Ectodermal cell (in vitro differentiated cells): ENCODE data around the gene ANKRD44.

Source experiments
- H3K27ac ChIP-seq: 2 replicates; pipeline ENCODE4 v1.7.0; 2013; ENCODE audit warnings: mild to moderate bottlenecking, low read depth, low read length; ENCODE audit not compliant: insufficient read depth, poor library complexity, severe bottlenecking
- H3K27me3 ChIP-seq: 2 replicates; pipeline ENCODE4 v1.7.0; 2013; ENCODE audit warnings: mild to moderate bottlenecking, low read length; ENCODE audit not compliant: insufficient read depth, control insufficient read depth, poor library complexity, severe bottlenecking
- H3K36me3 ChIP-seq: one replicate; pipeline ENCODE4 v1.7.0; 2013; ENCODE audit warnings: low read length; ENCODE audit not compliant: control insufficient read depth, insufficient read depth
- H3K4me1 ChIP-seq: one replicate; pipeline ENCODE4 v1.7.0; 2013; ENCODE audit warnings: low read length; ENCODE audit not compliant: control insufficient read depth, insufficient read depth
- H3K4me3 ChIP-seq: 2 replicates; pipeline ENCODE4 v1.7.0; 2013; ENCODE audit warnings: low read depth, low read length, control low read depth; ENCODE audit not compliant: insufficient read depth
- H3K9me3 ChIP-seq: 2 replicates; pipeline ENCODE4 v1.7.0; 2013; ENCODE audit warnings: mild to moderate bottlenecking, low read length, moderate library complexity; ENCODE audit not compliant: control insufficient read depth
- WGBS, 2 experiments: methylation state at CpG; one replicate each; pipeline ENCODE4 v1.1.7; 2013; ENCODE audit warnings: missing lambda C conversion rate in 2 of 2; 5-methylcytosine and 5-hydroxymethylcytosine counted together

Gene ANKRD44

DNA sequence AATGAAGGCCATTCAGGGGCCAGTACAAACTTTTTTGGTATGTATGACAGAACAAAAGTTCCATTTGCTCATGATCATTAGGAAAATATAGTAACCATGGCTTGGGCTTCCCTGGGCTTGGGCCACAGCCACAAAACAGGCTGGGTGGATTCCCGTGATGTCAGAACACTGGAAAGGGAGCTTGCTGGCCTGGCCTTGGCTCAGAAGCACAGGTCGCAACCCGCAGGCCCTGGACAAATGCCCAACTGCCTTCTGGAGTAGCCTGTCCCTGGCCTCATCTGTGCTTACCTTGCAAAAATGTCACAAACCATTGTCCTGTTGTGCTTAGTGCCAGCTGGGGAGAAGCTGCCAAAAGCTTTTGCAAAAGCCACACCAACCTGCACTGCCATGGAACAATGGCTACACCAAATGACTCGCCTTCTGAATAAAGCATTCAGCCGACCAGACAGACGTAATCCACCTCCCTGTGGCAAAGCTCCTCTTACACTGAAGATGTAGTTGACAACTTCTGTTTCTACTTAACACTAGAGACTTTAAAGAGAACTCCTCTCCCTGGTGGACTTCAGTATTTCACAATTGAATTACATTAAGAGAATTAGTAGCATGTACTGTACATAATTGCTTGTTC, 125.5 kb downstream of the ANKRD44 start:
- Histone ChIP-seq H3K27ac (no peak overlapping the region), H3K27me3 (no peaks in the 10 kb centered on the region), H3K9me3 (no peaks in the 10 kb centered on the region), H3K4me3 (no peak overlapping the region), H3K4me1 (peaks cover 8% of the 10 kb centered on the region), H3K36me3 (no peaks in the 10 kb centered on the region)
- 80 to 83% methylated on average over 6 of the region's 6 CpGs for WGBS, 2 experiments

DNA sequence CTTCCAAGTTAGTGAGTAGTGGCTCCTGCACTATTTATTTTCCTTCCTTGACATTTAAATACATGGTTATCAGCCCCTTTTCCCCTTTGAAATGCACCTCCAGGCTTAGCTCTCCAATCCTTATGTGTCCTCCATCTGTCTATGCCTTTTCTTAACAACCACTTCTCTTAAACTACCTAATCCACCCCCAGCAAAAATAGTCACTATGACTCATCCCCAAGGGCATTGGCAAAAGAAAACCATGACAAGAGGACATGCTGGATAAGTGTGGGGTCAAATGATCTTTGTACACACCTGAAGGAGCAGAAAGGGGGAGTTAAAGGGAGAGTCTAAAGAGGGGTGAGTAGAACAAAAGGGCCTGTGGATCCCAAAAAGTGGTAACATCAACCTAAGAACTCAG, 127.2 kb downstream of the ANKRD44 start:
- H3K4me1 ChIP-seq: peaks cover 5% of the 10 kb centered on the region
- H3K9me3 ChIP-seq: no peaks in the 10 kb centered on the region
- no peak overlapping the region for H3K4me3 ChIP-seq
- H3K27me3 ChIP-seq: no peaks in the 10 kb centered on the region
- no peak overlapping the region for H3K27ac ChIP-seq
- no peaks in the 10 kb centered on the region for H3K36me3 ChIP-seq

DNA sequence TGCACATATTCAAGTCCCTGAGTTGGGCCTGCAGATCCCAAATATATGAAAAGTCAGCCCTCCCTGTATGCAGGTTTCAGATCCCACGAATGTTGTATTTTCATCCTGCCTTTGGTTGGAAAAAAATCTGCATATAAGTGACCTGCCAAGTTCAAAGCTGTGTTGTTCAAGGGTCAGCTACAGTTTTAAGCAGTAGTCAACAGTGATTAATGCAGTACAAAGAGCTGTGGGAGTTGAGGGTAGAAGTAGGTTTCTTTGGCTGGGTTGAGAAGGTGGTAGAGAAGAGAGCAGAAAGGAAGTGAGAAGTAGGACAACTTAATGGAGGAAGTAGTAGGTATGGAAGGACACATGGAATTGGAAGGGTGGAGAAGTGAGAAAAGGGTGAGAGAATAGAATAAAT, 127.9 kb downstream of the ANKRD44 start:
- H3K27me3 ChIP-seq: no peaks in the 10 kb centered on the region
- WGBS, 2 experiments: 77 to 89% methylated on average over 1 of the region's 1 CpG
- no peak overlapping the region for H3K27ac ChIP-seq
- no peaks in the 10 kb centered on the region for H3K36me3 ChIP-seq
- no peak overlapping the region for H3K4me3 ChIP-seq
- peaks cover 5% of the 10 kb centered on the region for H3K4me1 ChIP-seq
- no peaks in the 10 kb centered on the region for H3K9me3 ChIP-seq

DNA sequence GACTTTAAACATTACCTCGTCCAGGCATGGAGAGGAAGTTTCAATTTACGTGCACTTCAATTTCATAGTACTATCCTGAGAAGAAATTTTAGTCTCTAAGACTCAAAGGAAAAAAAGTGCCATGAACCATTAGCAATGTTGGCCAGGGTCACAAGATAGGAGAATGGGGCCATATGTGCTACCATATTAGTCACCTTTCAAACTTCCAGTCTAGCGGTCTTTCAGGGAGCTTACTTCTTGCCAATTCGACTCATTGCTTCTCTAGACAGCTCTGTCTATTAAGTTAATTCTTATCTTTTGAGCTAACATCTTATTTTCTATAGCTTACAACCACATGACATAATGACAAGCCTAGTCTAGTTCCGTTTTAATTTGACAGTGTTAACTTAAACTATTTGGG, 129.1 kb downstream of the ANKRD44 start:
- no peaks in the 10 kb centered on the region for H3K36me3 ChIP-seq
- H3K4me3 ChIP-seq: no peak overlapping the region
- 73 to 75% methylated on average over 4 to 5 of the region's 5 CpGs for WGBS, 2 experiments
- H3K4me1 ChIP-seq: peaks cover 5% of the 10 kb centered on the region
- no peaks in the 10 kb centered on the region for H3K27me3 ChIP-seq
- no peaks in the 10 kb centered on the region for H3K9me3 ChIP-seq
- no peak overlapping the region for H3K27ac ChIP-seq

DNA sequence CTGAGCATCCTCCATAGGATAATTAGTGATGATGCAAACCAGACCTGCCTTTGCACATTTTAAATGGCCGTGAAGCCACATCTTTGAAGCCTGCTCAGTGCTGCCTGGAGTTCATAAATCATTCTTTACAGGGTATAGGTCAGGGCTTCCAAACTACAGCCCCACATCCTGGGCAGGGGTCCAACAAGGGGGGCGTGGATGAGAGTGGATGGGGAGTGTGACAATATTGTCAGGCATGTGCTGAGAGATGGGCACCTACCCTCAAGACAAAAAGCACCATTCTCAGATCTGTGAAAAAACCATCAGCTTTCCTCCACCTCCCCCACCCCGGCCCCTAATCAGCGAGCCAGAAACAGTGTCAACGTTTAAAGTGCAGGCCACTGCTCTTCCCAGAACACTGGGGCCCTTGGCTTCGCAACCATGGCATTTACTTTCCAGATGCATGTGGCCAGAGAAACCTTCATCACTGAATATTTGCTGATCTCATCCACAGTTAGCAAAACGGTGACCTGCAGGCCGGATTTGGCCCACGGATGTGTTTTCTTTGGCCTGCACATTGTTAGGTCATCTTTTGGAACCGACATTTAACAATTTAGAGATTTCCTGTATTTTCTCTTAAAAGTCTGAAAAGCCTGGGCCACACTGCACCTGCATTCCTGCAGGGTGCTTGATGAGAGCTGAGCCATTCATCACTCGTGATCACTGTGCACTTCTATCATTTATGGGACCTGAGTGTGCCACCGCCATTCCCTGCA, 130.7 kb downstream of the ANKRD44 start:
- Histone ChIP-seq H3K9me3 (no peaks in the 10 kb centered on the region), H3K27ac (no peak overlapping the region), H3K4me3 (no peak overlapping the region), H3K4me1 (peaks cover 2% of the 10 kb centered on the region), H3K27me3 (no peaks in the 10 kb centered on the region), H3K36me3 (no peaks in the 10 kb centered on the region)
- 89 to 91% methylated on average over 11 to 12 of the region's 12 CpGs for WGBS, 2 experiments

DNA sequence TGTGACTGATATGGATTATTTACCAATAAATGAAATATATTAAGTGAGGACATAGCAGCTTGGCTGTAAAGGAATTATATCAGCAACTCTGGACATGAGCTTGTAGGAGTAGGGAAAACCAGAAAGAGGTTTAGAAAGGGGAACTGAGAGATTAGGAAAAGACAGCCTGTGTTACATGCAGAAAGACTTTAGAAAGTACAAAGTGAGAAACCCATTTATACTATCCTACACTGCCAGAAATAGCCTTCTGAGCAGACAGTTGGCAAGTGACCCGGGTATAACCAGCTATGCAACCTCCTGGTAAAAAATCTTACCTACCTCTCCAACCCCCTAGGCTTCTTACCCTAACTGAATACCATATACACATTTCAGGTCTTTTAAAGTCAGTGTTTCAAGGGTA, 134.1 kb downstream of the ANKRD44 start:
- H3K4me1 ChIP-seq: no peaks in the 10 kb centered on the region
- no peak overlapping the region for H3K27ac ChIP-seq
- no peak overlapping the region for H3K4me3 ChIP-seq
- no peaks in the 10 kb centered on the region for H3K27me3 ChIP-seq
- no peaks in the 10 kb centered on the region for H3K36me3 ChIP-seq
- H3K9me3 ChIP-seq: no peaks in the 10 kb centered on the region
- WGBS, 2 experiments: 0% methylated on average over 1 of the region's 1 CpG

DNA sequence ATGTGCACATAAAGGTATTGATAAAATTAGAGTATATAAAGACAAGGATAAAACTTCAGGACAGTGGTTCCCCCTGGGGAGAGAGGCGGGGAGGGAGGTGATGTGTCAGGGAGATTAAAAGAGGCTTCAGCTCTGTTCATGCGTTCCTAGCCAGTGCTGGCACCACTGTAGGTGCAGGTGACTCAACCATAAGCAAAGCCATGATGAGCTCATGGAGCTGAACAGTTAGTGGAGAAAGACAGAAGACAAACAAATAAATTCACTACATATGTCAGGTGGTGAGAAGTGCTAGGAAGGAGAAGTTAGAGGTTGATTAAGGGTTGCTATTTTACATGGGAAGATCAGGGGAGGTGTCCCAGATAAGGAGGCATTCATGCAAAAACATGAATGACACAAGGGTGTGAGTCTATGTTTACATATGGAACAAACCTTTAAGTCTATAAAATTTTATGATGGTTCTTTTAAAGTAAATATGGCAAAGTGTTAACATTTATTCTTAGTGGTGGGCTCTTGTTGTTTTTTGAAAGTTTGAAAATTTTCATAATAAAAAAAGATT, 136.0 kb downstream of the ANKRD44 start:
- WGBS, 2 experiments: 88 to 92% methylated on average over 2 of the region's 2 CpGs
- H3K4me1 ChIP-seq: no peaks in the 10 kb centered on the region
- no peak overlapping the region for H3K4me3 ChIP-seq
- no peak overlapping the region for H3K27ac ChIP-seq
- H3K27me3 ChIP-seq: no peaks in the 10 kb centered on the region
- no peaks in the 10 kb centered on the region for H3K36me3 ChIP-seq
- H3K9me3 ChIP-seq: no peaks in the 10 kb centered on the region

DNA sequence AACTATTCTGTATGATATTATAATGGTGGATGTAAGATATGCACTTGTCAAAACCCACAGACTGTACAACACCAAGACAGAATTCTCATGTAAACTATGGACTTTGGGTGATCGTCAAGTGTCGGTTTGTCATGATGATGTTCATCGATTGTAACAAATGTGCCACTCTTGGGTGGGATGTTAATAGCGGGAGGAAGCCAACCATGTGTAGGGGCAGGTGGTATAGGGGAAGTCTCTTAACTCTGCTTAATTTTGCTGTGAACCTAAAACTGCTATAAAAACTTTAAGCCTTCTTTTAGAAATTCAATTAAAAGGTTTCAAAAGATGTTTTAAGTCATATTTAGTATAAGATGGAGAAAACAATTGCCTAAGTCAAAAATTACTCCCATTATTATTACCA, 139.0 kb downstream of the ANKRD44 start:
- Histone ChIP-seq H3K27me3 (no peaks in the 10 kb centered on the region), H3K4me3 (no peak overlapping the region), H3K9me3 (no peaks in the 10 kb centered on the region), H3K36me3 (no peaks in the 10 kb centered on the region), H3K27ac (no peak overlapping the region), H3K4me1 (no peaks in the 10 kb centered on the region)
- WGBS, 2 experiments: 93 to 97% methylated on average over 4 of the region's 4 CpGs

DNA sequence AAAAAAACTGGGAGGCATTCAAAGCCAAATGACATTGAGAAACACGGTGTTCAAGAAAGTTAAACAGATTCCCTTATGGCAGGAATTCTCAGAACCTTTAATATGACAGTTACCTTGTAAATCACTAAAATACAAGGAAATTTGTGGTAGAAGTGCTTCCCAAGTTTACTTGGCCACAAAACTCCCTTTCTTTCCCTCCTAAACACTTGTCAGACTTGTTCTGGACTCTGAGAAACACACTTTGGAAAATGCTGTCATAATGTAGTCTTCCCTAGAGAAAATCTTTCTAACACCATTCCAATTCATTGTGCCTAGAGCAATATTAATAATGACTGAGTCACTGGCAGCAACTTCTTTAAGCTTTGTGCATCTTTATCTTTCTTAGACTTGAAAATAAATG, 140.4 kb downstream of the ANKRD44 start:
- Histone ChIP-seq H3K27me3 (no peaks in the 10 kb centered on the region), H3K9me3 (no peaks in the 10 kb centered on the region), H3K27ac (no peak overlapping the region), H3K4me3 (no peak overlapping the region), H3K4me1 (no peaks in the 10 kb centered on the region), H3K36me3 (no peaks in the 10 kb centered on the region)
- WGBS, 2 experiments: 69% methylated on average over 1 of the region's 1 CpG; no CpG with 5 or more reads in 1 of the 2 experiments

DNA sequence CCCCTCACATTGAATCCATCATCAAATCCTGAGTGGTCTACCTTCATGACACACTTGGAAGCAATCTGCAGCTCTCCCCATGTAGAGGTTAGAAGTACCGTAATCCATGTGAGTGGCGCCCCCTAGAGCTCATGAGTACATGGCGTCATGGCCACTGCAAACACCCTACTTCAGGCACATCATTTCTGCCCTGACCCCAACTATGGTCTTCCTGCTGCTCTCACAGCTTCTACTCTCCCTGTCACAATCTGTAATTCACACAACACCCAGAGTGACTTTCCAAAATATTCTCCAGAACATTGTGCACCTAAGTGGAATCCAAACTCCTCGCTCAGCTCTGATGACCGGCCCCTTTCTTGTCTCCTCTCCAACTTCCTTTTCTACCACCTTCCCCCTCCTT, 141.9 kb downstream of the ANKRD44 start:
- H3K4me3 ChIP-seq: no peak overlapping the region
- no peaks in the 10 kb centered on the region for H3K27me3 ChIP-seq
- WGBS, 2 experiments: 36 to 37% methylated on average over 5 of the region's 5 CpGs
- H3K4me1 ChIP-seq: no peaks in the 10 kb centered on the region
- no peaks in the 10 kb centered on the region for H3K9me3 ChIP-seq
- H3K27ac ChIP-seq: no peak overlapping the region
- H3K36me3 ChIP-seq: no peaks in the 10 kb centered on the region
